Loucy (cell line): Measurements from ENCODE around the gene SLC4A3.

ENCODE experiments used
- CTCF ChIP-seq: fragments of 200-600 bp; sonication (generic); conservative IDR thresholded peaks from 2 replicates; pipeline ENCODE4 v1.5.1; 2014; ENCODE audit warnings: mild to moderate bottlenecking, antibody characterized with exemption, low read length
- EZH2phosphoT487 ChIP-seq: fragments of 200-600 bp; IDR thresholded peaks from 2 replicates; pipeline ENCODE4 v1.6.1; 2018; ENCODE audit warnings: antibody characterized with exemption, mild to moderate bottlenecking, moderate library complexity, borderline replicate concordance

- TF ChIP-seq CTCF, result no peak
- TF ChIP-seq EZH2phosphoT487, result no peak
These were observed 45.0 kb downstream of the SLC4A3 start for GRCh38 chr2:219672406-219672805.
